Duodenal mucosa (tissue), 2 donors: ENCODE data around the gene STX12.

Source experiments
- H3K27ac ChIP-seq: one replicate; pipeline ENCODE4 v1.7.0; 2013; ENCODE audit warnings: low read depth, low read length
- H3K27me3 ChIP-seq, 2 donors: one replicate each; pipeline ENCODE4 v1.7.0; 2013; ENCODE audit warnings: low read length in 2 of 2, control low read depth in 1 of 2; ENCODE audit not compliant: insufficient read depth in 2 of 2, control insufficient read depth in 1 of 2
- H3K36me3 ChIP-seq, 2 donors: one replicate each; pipeline ENCODE4 v1.7.0; 2013; ENCODE audit warnings: low read length in 2 of 2, control low read depth in 1 of 2; ENCODE audit not compliant: insufficient read depth in 2 of 2, control insufficient read depth in 1 of 2
- H3K4me1 ChIP-seq, 2 donors: one replicate each; pipeline ENCODE4 v1.7.0; 2013; ENCODE audit warnings: low read length in 2 of 2, control low read depth in 1 of 2; ENCODE audit not compliant: insufficient read depth in 2 of 2, control insufficient read depth in 1 of 2
- H3K4me3 ChIP-seq, 2 donors: one replicate each; pipeline ENCODE4 v1.7.0; 2013; ENCODE audit warnings: low read length in 2 of 2, low read depth in 1 of 2
- H3K9ac ChIP-seq, 2 donors: one replicate each; pipeline ENCODE4 v1.7.0; 2013; ENCODE audit warnings: low read length in 2 of 2, low read depth in 1 of 2
- H3K9me3 ChIP-seq, 2 donors: one replicate each; pipeline ENCODE4 v1.7.0; 2013; ENCODE audit warnings: low read length in 2 of 2, control low read depth in 1 of 2; ENCODE audit not compliant: control insufficient read depth in 1 of 2

The STX12 gene

DNA sequence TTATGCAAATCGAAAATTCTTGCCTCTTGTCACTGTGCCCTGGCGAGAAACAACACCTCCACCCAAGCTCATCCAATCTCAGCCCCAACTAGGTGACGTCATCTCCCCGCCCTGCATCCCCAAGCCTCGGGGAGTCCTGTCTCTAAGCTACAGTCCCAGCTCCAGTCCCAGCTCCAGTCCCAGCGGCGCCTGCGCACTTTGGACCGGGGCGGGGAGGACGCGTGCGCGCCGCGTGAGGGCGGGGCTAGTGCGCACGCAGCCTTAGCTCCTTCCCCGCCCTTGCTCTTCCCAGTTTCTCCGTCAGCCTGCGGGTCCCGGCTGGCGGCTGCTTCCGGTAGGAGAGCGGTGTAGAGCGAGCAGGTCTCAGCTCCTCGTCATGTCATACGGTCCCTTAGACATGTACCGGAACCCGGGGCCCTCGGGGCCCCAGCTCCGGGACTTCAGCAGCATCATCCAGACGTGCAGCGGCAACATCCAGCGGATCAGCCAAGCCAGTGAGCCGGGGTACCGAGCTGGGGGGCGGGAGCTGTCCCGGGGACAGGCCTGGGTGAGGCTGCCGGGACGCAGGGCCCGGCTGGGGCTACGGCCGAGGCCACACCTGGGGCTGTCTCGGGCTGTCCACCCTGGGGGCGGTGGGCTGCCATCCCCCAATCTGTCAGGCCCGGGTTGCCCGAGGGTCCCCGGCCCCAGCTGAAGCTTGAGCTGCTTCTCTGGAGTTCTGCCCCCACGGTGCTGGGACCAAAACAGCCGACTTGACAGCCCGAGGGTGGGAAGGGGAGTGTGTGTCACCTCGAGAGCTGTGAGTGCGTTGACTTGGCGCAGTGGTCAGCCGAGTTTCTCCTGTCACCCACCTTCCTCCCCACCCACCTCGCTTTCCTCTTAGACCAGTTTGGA, at the start of gene STX12:
TSS of gene STX12 (plus strand) at position 288 of the 894 bp plus-strand sequence. CDS start at position 377, 89 bp downstream.
- Histone ChIP-seq H3K27me3 (no peaks in the 10 kb centered on the region), H3K4me1 (peaks cover 4 to 17% of the 10 kb centered on the region in 2 donors), H3K9ac (peak within 1 kb of the TSS; percentile 99), H3K27ac (peak within 1 kb of the TSS; percentile 96), H3K36me3 (no peaks in the 10 kb centered on the region), H3K9me3 (no peaks in the 10 kb centered on the region), H3K4me3 (peak within 1 kb of the TSS; percentile 96 to 97)

DNA sequence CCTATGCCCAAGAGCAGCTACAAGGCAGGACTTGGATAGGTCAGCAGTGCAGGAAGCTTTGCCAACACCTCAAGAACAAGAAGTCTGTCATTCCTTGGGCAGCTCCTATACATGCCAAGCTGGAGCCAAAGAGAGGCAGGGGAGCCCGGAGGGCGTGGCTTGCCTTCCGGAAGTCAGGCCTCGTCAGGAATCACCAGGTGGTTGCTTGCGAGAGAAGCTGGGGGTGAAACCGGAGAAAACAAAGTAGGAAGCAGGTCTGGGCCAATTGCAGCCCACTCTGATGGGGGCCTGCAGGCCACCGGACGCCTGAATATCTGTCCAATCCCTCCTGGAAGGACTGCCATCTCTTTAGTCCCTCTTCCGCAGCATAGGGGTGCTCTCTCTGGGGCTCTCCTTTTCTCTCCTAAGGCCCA, 48.1 kb upstream of the STX12 start:
- H3K4me3 ChIP-seq, result peak overlapping the region; percentile 66 to 71
- peak overlapping the region; percentile 63 for H3K27ac ChIP-seq
- H3K9me3 ChIP-seq, result no peaks in the 10 kb centered on the region
- peaks cover 8 to 12% of the 10 kb centered on the region in 2 donors for H3K4me1 ChIP-seq
- H3K9ac ChIP-seq, result peak overlapping the region; percentile 33 to 49
- peaks cover 0 to 2% of the 10 kb centered on the region in 2 donors for H3K36me3 ChIP-seq
- H3K27me3 ChIP-seq, result no peaks in the 10 kb centered on the region

DNA sequence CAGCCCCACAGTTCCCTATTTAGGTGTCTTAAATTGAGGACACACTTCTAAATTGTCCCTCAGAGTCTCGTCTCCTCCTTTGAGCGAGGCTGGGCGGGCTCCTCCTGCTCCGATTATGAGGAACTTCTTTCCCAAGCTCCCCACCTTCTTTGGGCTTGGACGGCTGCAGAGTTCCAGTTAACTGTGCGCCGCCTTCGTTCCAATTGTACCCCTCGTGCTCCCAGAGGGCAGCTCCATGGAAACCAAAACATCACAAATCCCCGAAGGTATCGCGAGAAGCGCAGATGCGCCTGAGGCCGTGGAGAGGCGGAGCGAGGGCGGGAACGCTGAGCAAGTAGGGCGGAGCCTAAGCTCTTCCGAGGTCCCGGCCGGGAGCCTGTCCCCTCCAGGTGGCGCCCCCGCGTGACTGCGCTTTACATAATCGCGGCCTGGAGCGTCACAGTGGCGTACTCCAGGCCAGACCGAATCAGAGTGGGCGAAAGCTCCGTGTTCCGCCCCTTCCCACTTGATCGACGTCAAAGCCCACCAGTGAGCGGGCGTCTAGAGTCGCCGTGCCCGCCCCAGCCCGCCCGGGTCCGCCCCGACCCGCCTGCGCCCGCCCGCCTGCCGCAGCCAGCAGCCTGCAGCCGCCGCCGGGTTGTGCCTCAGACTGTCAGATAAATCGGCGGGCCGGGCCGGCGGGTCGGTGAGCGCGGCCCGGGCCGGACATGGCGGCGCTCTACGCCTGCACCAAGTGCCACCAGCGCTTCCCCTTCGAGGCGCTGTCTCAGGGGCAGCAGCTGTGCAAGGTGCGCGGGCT, 47.4 kb upstream of the STX12 start, which contains the start of gene FAM76A:
TSS of gene FAM76A (plus strand) at position 588 of the 799 bp plus-strand sequence. CDS start at position 708, 120 bp downstream.
- peak within 1 kb of the TSS; percentile 80 to 86 for H3K4me3 ChIP-seq
- peak within 1 kb of the TSS; percentile 69 to 75 for H3K9ac ChIP-seq
- H3K27me3 ChIP-seq, result no peaks in the 10 kb centered on the region
- peaks cover 2 to 3% of the 10 kb centered on the region in 2 donors for H3K36me3 ChIP-seq
- peak within 1 kb of the TSS; percentile 88 for H3K27ac ChIP-seq
- peaks cover 8 to 12% of the 10 kb centered on the region in 2 donors for H3K4me1 ChIP-seq
- H3K9me3 ChIP-seq, result no peaks in the 10 kb centered on the region

DNA sequence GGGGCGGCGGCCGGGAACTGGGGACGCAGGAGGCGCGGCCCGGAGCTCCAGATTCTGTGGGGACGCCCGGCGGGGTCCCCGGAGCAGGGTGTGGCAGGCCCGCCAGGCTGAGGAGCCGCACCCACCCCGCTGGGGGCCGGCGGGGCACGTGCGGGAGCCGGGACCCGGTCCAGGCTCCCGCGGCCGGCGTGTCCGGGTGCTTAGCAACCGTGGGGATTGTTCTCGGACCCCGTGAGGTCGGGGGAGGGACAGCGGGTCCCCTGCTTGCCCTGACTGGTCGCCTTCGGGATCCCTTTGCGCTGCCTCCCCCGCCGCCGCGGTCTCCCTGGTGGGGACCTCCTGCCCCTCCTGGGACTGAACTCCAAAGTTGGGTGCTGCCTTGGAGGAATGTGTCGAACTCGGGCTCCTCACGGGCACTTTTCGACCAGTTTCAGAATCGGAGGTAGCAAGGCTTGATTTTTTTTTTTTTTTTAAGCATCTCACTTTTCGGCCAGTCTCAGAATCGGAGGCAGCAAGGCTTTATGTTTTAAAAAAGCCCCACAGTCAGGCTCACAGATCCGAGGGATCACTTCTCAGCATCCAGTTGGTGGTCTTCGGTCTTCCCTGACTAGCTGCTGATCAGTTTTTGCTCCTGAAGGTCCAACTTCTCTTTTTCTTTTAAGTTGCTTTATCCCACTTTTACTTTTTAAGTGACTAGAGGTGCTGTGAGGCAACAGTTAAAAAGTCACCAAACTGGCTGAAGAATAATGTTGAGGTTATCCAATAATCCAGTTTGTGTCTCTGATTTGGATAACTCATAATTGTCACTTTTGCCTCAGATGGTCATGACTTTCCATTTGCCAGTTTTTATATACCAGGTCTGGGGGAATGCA, 46.6 kb upstream of the STX12 start:
- Histone ChIP-seq H3K27me3 (no peaks in the 10 kb centered on the region), H3K4me3 (peak overlapping the region; percentile 80 to 86), H3K27ac (peak overlapping the region; percentile 88), H3K9me3 (no peaks in the 10 kb centered on the region), H3K36me3 (peaks cover 2 to 3% of the 10 kb centered on the region in 2 donors), H3K4me1 (peaks cover 8 to 12% of the 10 kb centered on the region in 2 donors), H3K9ac (peak overlapping the region; percentile 69 to 75)

DNA sequence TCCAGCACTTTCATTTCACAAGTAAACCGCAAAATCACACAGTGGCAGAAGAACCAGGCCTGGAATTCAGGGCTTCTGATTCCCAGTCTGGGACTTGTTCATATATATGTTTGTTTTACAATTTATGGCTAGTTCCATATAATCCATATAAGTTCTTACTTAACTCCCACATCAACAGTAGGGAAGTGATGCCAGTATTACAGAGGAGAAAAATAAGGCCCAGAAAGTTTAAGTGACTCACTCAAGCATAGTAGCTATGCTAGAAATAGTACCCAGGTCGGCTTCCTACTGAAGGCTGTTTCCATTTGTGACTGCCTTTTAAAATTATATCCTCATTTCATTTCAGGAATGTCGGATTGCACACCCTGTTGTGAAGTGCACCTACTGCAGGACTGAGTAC, 45.9 kb upstream of the STX12 start:
- H3K36me3 ChIP-seq, result peaks cover 2 to 3% of the 10 kb centered on the region in 2 donors
- no peaks in the 10 kb centered on the region for H3K9me3 ChIP-seq
- no peak overlapping the region for H3K27ac ChIP-seq
- H3K4me3 ChIP-seq, result no peak overlapping the region
- H3K4me1 ChIP-seq, result peaks cover 8 to 12% of the 10 kb centered on the region in 2 donors
- H3K27me3 ChIP-seq, result no peaks in the 10 kb centered on the region
- H3K9ac ChIP-seq, result no peak overlapping the region

DNA sequence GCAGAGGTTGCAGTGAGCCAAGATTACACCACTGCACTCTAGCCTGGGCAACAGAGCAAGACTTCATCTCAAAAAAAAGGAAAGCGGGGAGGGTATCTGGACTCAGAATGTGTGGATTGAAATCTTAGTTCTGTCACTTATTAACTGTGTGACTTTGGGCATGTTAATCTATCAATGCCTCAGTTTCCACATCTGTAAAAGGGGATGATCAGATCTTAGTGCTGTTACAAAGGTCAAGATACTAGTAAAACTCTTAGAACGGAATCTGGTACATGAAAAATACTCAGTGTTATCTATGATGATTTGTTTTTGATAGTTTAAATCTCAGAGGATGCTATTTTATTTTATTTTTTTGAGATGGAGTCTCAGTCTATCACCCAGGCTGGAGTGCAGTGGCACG, 36.8 kb upstream of the STX12 start:
- Histone ChIP-seq H3K27me3 (no peaks in the 10 kb centered on the region), H3K27ac (no peak overlapping the region), H3K4me3 (no peak overlapping the region), H3K36me3 (peaks cover 12 to 43% of the 10 kb centered on the region in 2 donors), H3K9ac (no peak overlapping the region), H3K9me3 (no peaks in the 10 kb centered on the region), H3K4me1 (no peaks in the 10 kb centered on the region)

DNA sequence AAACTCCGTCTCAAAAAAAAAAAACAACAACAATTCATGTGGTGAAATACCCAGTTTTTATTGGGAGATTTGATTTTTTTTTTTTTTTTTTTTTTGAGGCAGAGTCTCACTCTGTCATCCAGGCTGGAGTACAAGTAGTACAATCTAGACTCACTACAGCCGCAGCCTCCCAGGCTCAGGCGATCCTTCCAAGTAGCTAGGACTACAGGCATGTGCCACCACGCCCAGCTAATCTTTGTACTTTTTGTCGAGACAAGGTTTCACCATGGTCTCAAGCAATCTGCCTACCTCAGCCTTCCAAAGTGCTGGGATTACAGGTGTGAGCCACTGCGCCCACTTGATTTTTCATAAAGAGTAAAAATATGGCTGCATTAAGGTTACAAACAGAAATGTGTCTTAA, 31.9 kb upstream of the STX12 start:
- Histone ChIP-seq H3K4me3 (no peak overlapping the region), H3K27ac (no peak overlapping the region), H3K4me1 (no peaks in the 10 kb centered on the region), H3K9me3 (no peaks in the 10 kb centered on the region), H3K27me3 (no peaks in the 10 kb centered on the region), H3K36me3 (peaks cover 22 to 38% of the 10 kb centered on the region in 2 donors), H3K9ac (no peak overlapping the region)

DNA sequence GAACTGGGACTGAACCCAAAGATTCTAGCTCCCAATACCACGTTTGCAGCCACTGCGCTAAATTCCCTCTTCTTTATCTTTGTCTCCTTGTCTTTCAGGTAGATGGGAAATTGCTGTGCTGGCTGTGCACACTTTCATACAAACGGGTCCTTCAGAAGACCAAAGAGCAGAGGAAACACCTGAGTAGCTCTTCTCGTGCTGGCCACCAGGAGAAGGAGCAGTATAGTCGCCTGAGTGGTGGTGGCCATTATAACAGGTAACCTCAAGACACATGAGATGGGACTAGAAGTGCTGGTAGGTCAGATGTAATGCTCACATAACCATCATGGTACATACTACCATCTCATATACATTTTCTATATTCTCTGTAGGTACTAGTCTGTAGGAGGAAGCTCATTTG, 28.5 kb upstream of the STX12 start:
- Histone ChIP-seq H3K4me1 (no peaks in the 10 kb centered on the region), H3K36me3 (peaks cover 23 to 40% of the 10 kb centered on the region in 2 donors), H3K27me3 (no peaks in the 10 kb centered on the region), H3K4me3 (no peak overlapping the region), H3K9ac (no peak overlapping the region), H3K27ac (no peak overlapping the region), H3K9me3 (no peaks in the 10 kb centered on the region)

DNA sequence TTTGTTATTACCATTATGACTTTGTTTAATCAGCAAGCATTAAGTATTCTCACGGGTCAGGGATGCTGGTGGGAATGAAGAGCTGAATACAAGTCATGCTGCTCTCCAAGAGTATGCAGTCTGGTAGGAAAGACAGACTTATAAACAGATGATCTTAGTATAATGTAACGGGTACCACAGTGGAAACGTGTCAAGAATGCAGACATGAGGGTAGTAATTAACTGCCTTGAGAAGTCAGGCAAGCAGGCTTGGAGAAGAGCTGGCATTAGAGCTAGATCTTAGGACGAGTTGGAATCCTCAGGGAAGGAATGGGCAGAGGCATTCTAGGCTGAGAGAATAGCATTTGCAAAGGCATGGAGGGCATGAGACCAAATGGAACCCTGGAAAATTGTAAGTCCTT, 27.6 kb upstream of the STX12 start:
- Histone ChIP-seq H3K27ac (no peak overlapping the region), H3K27me3 (no peaks in the 10 kb centered on the region), H3K9me3 (no peaks in the 10 kb centered on the region), H3K4me1 (no peaks in the 10 kb centered on the region), H3K9ac (no peak overlapping the region), H3K4me3 (no peak overlapping the region), H3K36me3 (peaks cover 32 to 43% of the 10 kb centered on the region in 2 donors)
